NCI-H345 (cell line): ENCODE measurements around the gene SERGEF.

Source experiments
- DNase-seq: peaks from one replicate; lab custom pipeline; 2025; lab: John Stamatoyannopoulos, UW

The SERGEF gene

DNA sequence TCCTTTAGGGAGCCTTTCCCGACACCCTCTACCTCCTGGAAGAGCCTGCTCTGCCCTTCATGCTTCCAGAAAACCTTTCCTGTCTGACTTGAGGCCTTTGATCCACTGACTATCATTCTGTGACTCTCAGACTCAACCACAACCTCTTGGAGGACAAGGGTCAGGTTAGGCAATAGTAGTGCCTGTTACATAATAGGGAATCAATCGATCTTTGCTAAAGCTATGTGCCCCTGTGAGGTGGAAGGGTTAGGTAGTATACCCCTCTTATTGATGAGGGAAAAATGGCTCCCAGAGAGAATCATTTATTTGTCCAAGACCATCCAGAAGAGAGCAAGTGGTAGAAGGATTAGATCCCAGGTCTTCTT lies 262.1 kb downstream of the SERGEF start:
- no peak for DNase-seq

GRCh38 chr11:17750013-17750800 lies 262.6 kb downstream of the SERGEF start:
- DNase-seq = no peak

- no peak for DNase-seq
These were observed 263.8 kb downstream of the SERGEF start for GRCh38 chr11:17748761-17749721.

- no peak for DNase-seq
These were observed 264.8 kb downstream of the SERGEF start for GRCh38 chr11:17748044-17748443.

- DNase-seq = no peak
These were observed 265.5 kb downstream of the SERGEF start for GRCh38 chr11:17747131-17747955.

DNA sequence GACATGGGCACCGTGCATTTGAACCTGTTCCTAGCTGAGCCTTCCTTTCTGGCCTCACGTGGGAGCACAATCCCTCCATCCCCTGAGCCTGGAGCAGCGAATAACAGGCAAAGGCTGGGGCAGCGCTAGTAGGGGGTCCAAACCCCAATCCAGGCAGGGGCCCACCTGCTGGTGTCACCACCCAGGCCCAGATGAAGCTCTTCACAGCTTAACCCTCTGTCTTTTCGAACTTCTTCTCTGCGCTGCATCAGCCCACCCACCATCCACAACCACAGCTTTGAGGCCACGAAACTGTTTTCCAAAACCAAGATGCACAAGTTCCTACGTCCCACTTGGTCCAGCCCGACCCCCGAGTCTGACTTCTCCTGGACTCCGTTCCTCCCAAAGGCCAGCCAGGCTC lies 266.8 kb downstream of the SERGEF start:
- DNase-seq = no peak

GRCh38 chr11:17745023-17745772 lies 267.6 kb downstream of the SERGEF start:
- DNase-seq = no peak

DNA sequence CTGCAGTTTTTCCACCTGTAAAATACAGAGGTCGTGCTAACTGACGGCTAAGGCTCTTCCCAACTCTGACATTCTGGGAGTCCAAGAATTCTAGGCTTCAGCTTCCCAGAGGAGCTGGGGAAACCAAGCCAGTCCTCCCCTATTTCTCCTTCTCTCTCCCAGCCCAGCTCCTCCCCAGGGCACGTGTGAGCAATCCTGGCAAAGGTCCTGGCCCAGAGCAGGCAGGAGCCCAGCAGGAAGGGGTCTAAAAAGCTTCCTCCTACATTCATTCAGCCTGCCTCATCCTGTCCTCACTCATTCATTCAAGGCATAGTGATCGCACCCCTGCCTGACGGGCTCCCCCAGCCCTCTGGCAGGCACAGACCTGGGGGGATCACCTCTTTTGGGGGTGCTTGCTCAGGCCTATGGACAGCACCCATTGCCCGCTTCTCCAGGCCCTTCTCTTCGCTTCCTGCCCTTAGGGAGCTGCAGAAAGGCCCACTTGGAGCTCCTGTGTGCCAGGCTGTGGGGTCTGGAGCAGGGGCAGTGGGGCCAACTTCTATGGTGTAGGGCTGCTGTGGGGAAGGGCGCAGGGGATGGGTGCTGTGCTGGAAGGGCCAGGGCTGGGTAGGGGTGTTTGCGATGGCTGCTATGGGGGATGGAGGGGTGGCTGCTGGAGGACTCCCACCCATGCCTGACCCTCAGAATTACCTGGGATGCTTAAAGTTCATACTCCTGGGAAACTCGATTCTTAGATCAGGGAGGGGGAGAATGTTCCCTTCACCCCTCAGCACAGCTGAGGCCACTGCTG lies 268.5 kb downstream of the SERGEF start:
- DNase-seq = no peak

DNA sequence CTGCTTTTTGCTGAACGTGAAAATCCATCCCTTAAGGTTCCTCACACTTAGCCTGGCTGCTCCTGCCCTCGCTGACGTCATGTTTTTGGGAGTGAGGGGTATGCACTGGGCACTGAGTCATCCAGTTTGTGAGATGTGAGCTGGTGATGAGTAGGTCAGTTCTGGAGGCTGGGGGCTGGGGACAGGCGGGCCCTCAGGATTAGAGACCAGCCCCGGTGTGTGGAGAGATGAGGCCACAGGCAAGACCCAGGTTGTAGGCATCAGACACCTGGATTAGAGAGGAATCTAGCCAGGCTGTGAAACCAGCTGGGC lies 269.1 kb downstream of the SERGEF start:
- no peak for DNase-seq

DNA sequence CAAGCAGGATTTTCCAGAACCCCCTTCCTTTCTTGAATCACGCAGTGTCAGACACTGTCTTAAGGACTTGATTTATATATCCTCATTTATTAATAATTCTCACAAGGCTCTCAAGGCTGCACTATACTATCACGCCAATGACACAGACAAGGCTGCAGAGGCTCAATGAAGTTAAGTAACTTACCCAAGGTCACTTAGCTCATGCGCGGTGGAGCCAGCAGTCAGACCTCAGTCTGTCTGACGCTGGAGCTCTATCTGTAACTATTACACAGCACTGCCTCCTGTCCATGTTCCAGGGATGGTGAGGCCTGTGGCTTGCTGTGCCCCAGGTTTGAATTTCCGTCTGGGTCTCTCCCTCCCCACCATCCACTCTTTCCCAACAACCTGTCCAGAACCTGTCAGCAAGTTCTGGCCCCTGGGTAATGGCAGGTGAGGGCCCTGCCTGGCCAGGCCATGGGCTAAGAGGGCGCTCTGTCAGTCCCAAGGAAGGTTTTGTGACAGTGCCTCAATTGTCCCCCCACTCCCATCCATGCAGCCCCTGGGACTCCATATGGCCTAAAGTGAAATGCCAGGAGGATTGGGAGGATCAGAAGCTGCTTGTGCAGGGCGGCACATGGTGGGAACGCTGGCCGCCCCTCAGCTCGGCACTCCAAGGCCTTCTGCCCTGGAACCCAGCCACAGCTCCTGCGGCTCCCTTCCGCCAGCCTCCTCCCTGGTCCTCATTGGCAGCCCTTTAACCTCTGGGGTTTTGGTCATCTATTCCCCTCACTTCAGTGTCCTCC lies 269.6 kb downstream of the SERGEF start:
- no peak for DNase-seq

- no peak for DNase-seq
These were observed 270.8 kb downstream of the SERGEF start for GRCh38 chr11:17742019-17742418.

DNA sequence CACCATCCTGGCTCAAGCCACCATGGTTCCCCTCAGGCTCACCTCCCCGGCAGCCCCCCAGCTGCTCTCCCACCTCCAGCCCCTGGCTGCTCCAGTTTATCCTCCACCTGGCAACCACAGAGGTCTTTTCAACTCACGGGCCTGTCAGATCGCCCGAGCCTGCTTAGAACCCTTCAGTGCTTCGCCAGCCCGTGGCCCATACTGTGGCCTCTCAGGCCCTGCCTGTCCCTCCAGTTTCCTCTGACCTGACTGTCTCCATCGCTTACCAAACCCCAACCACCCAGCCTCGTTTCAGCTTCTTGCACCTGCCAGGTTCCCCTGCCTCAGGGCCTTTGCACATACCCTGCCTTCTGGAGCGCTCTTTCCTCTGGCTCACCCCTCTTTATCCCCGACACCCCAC lies 271.4 kb downstream of the SERGEF start:
- DNase-seq = no peak

GRCh38 chr11:17740649-17741235 lies 272.1 kb downstream of the SERGEF start:
- no peak for DNase-seq

GRCh38 chr11:17739945-17740338 lies 272.9 kb downstream of the SERGEF start:
- no peak for DNase-seq

DNA sequence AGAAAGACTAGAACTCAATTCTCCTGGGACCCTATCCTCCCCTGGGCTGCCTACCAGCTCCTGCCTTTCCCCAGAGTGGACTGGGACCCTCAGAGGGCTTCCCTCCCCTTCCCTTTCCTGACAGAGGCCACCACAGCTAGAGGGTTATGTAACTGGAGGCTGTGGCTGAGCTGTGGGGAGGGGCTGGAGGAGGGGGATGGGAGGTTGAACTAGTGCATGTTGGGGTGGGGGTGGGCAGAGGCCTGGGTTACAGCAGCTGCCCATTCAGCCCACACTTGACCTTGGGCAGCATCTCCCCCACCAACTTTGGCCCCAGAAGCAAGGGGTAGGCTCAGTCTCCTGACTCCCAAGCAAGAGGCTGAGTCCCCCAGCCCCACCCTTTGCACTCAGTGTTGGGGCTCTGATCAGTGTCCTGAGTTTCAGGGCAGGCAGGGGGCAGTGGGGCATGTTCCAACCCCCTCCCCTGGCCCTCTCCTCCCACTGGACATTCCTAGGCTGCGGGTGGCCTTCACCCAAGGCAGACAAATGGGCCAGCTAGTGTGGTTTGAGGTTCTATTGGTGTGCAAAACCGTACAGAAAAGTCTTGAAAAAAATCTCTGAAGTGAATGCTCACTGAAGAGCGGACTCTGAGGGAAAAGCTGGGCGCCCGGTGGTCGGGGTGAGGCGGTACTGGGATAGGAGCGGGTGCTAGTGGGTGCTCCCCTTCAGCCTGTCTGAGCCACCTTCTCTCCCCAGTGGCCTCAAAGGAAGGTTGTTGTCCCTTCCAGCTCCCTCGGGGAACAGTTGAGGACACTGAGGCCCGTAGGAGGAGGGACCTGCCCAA lies 274.5 kb downstream of the SERGEF start:
- no peak for DNase-seq
